Right lobe of liver (tissue), 4 donors: Measurements from ENCODE around the gene SHC3.

Experiments used
- CTCF ChIP-seq, 4 donors: fragments of 200-600 bp in 3 of 4; fragments of 450-650 bp in 1 of 4; IDR thresholded peaks; one replicate each; pipeline versions ENCODE4 v1.5.1 to v1.8.0; 2016 to 2022; ENCODE audit warnings: antibody characterized with exemption in 4 of 4, mild to moderate bottlenecking in 2 of 4
- POLR2A ChIP-seq: fragments of 450-650 bp; IDR thresholded peaks from one replicate; pipeline ENCODE4 v1.6.1; 2017; ENCODE audit warnings: antibody characterized with exemption, mild to moderate bottlenecking
- donor health status: DM: no; HTN: no; CAD: no.
- donor health status: DM: no; HTN: no; CAD: no.
- donor health status: DM: no; HTN: yes; CAD: no.

- no peak for TF ChIP-seq CTCF (IDR thresholded peaks at IDR 0.05)
- TF ChIP-seq POLR2A: no peak
Observed at GRCh38 chr9:89174291-89174690, 4.3 kb downstream of the SHC3 start.
